K562 (cell line): ENCODE results near the gene ASB10. TPM values are rescaled to one million over a fixed set of nuclear protein-coding genes. Genes with fewer than 3 reads are reported as not detected.
A peak's percentile ranks its signal among the peaks of the same experiment; 100 is the strongest.

Source experiments
- ATAC-seq: fragments of 200-7000 bp; cut with Tn5 transposase; 3 replicates; pipeline ENCODE4 v1.9.1; 2020; ENCODE audit warnings: moderate library complexity
- BruUV-seq: library from RNA; stranded (reverse); fragments of 400-500 nt; replicated peaks from 2 replicates; lab custom pipeline; 2021; lab: Mats Ljungman, UMichigan
- CTCF ChIA-PET: fragments of 300-600 bp; formaldehyde crosslinking; extraction: SDS; loops from one replicate; lab custom pipeline; 2021; ENCODE audit warnings: low intra/inter-chr PET ratio; lab: Yijun Ruan, JAX
- POLR2A ChIA-PET: fragments of 300-600, 350-650 bp; sonication (Branson Sonifier 250); formaldehyde crosslinking; extraction: SDS; loops from one replicate; lab custom pipeline; 2021; ENCODE audit warnings: antibody characterized with exemption, inconsistent platforms; lab: Yijun Ruan, JAX
- DNase-seq, 4 experiments: peaks; one replicate each; pipeline versions ENCODE4 v3.0.0 to v3.0.0-alpha.2; 2011 to 2018; ENCODE audit warnings: low spot score in 3 of 4, mixed read lengths in 3 of 4; ENCODE audit errors: extremely low read depth in 1 of 4
- FAIRE-seq: peaks from 2 replicates; lab custom pipeline; 2011; peaks lifted over from hg19 to GRCh38; lab: Jason Lieb, UNC
- H2AFZ ChIP-seq: 2 replicates; pipeline ENCODE4 v1.6.0; 2011; ENCODE audit warnings: low read depth, low read length, control low read depth, inconsistent platforms
- H3K27ac ChIP-seq: fragments of 200-600 bp; 3 replicates; pipeline ENCODE4 v1.8.0; 2011; ENCODE audit warnings: low read depth, mild to moderate bottlenecking, control low read depth, inconsistent platforms, low read length, moderate library complexity, mixed read lengths; ENCODE audit errors: extremely low read depth
- H3K27me3 ChIP-seq, 2 experiments: fragments of 300-600 bp in 1 of 2; 2 replicates in 1 of 2; 3 replicates in 1 of 2; pipeline versions ENCODE4 v1.6.0 to v1.8.0; 2011; ENCODE audit warnings: inconsistent platforms in 2 of 2, low read length in 2 of 2, mild to moderate bottlenecking in 1 of 2, mixed read lengths in 1 of 2, moderate library complexity in 1 of 2; ENCODE audit not compliant: control insufficient read depth in 2 of 2, insufficient read depth in 2 of 2
- H3K36me3 ChIP-seq: fragments of 300-600 bp; 3 replicates; pipeline ENCODE4 v1.8.0; 2011; ENCODE audit warnings: mild to moderate bottlenecking, low read length, inconsistent platforms; ENCODE audit not compliant: control insufficient read depth, insufficient read depth
- H3K4me1 ChIP-seq, 2 experiments: fragments of 200-600 bp in 1 of 2; replicated peaks in 1 of 2; 2 replicates in 1 of 2; 3 replicates in 1 of 2; pipeline versions ENCODE4 v1.5.1 to v1.8.0; 2011; ENCODE audit warnings: inconsistent platforms in 2 of 2, low read length in 2 of 2, mild to moderate bottlenecking in 1 of 2, mixed read lengths in 1 of 2, moderate library complexity in 1 of 2; ENCODE audit not compliant: control insufficient read depth in 2 of 2, insufficient read depth in 2 of 2
- H3K4me2 ChIP-seq: 2 replicates; pipeline ENCODE4 v1.6.1; 2011; ENCODE audit warnings: low read length, control low read depth, inconsistent platforms, mixed read lengths; ENCODE audit not compliant: insufficient read depth
- H3K4me3 ChIP-seq: fragments of 200-600 bp; sonication (generic), shearing (Covaris generic); 2 replicates; pipeline ENCODE4 v1.5.1; 2016; ENCODE audit warnings: control low read depth, inconsistent platforms
- H3K79me2 ChIP-seq: fragments of 200-600 bp; 3 replicates; pipeline ENCODE4 v1.8.0; 2011; ENCODE audit warnings: low read length, inconsistent platforms; ENCODE audit not compliant: control insufficient read depth, insufficient read depth
- H3K9ac ChIP-seq, 2 experiments: 2 replicates each; pipeline versions ENCODE4 v1.6.0 to v1.6.1; 2011; ENCODE audit warnings: low read depth in 2 of 2, low read length in 2 of 2, control low read depth in 1 of 2, inconsistent platforms in 1 of 2, mild to moderate bottlenecking in 1 of 2, mixed read lengths in 1 of 2; ENCODE audit not compliant: insufficient read depth in 1 of 2
- H3K9me1 ChIP-seq: one replicate; pipeline ENCODE4 v1.6.0; 2011; ENCODE audit warnings: inconsistent platforms, mild to moderate bottlenecking, low read length, moderate library complexity; ENCODE audit not compliant: control insufficient read depth, insufficient read depth
- H3K9me3 ChIP-seq: replicated peaks from 2 replicates; pipeline ENCODE4 v1.5.1; 2011; ENCODE audit warnings: low read depth, low read length, inconsistent platforms; ENCODE audit not compliant: control insufficient read depth, insufficient read depth
- H4K20me1 ChIP-seq: replicated peaks from 2 replicates; pipeline ENCODE4 v1.6.1; 2011; ENCODE audit warnings: low read length, inconsistent platforms, mixed read lengths; ENCODE audit not compliant: control insufficient read depth, insufficient read depth
- ADNP ChIP-seq: fragments of 200-800 bp; sonication (Bioruptor generic); IDR thresholded peaks from 2 replicates; pipeline ENCODE4 v1.6.1; 2016; ENCODE audit warnings: missing genetic modification characterization, missing compliant biosample characterization
- DPF2 ChIP-seq: fragments of 450-650 bp; IDR thresholded peaks from 2 replicates; pipeline ENCODE4 v1.6.1; 2016
- IRF2 ChIP-seq: sonication (generic); formaldehyde crosslinking; IDR thresholded peaks from 2 replicates; pipeline ENCODE4 v1.8.1; 2022; ENCODE audit warnings: mild to moderate bottlenecking, missing genetic modification reagents
- KHSRP ChIP-seq: fragments of 450-650 bp; IDR thresholded peaks from 2 replicates; pipeline ENCODE4 v1.6.1; 2017
- NFATC3 ChIP-seq: fragments of 450-650 bp; IDR thresholded peaks from 2 replicates; pipeline ENCODE4 v1.6.1; 2017; ENCODE audit warnings: mild to moderate bottlenecking
- PCBP2 ChIP-seq: fragments of 200-400 bp; formaldehyde crosslinking; IDR thresholded peaks from 2 replicates; pipeline ENCODE4 v1.6.1; 2018; ENCODE audit warnings: low read length, low read depth, mild to moderate bottlenecking, moderate library complexity; ENCODE audit not compliant: poor library complexity, severe bottlenecking
- PHTF2 ChIP-seq: fragments of 250-450 bp; sonication (Bioruptor Pico); IDR thresholded peaks from 2 replicates; pipeline ENCODE4 v1.5.0; 2021; ENCODE audit warnings: mild to moderate bottlenecking
- RBM22 ChIP-seq: fragments of 200-400 bp; formaldehyde crosslinking; IDR thresholded peaks from 2 replicates; pipeline ENCODE4 v1.6.1; 2018; ENCODE audit warnings: low read length, low read depth; ENCODE audit not compliant: poor library complexity, severe bottlenecking
- WHSC1 ChIP-seq: IDR thresholded peaks from one replicate; pipeline ENCODE4 v1.6.1; 2012; ENCODE audit warnings: low read length, control low read depth, inconsistent platforms
- WGBS: fragments of 100-300 bp; shearing (Covaris generic); methylation state at CpG from one replicate; pipeline ENCODE4 v1.1.6; 2016; ENCODE audit warnings: low coverage, mixed read lengths; ENCODE audit not compliant: insufficient coverage; ENCODE audit errors: missing lambda C conversion rate; 5-methylcytosine and 5-hydroxymethylcytosine counted together
- in situ Hi-C: fragments of 300-500 bp; cut with MboI; formaldehyde crosslinking; loops from 4 replicates; pipeline ENCODE4 v1.15.0; 2018; ENCODE audit warnings: inconsistent platforms, mixed read lengths
- intact Hi-C: fragments of 100-400 bp; cut with micrococcal nuclease; formaldehyde crosslinking; loops from 2 replicates; pipeline ENCODE4 v1.14.2; 2022
- polyA plus RNA-seq, 8 experiments: library from polyadenylated mRNA; depleted of rRNA in 4 of 8; stranded (reverse) in 5 of 8; unstranded in 3 of 8; fragments of >200 nt; fragmentation: Nextera tagmentation in 2 of 8; fragmentation: Illumina TruSeq in 1 of 8; extraction: Ambion mirVana in 2 of 8; extraction: Trizol in 1 of 8; gene quantifications; 2 replicates each; pipeline versions ENCODE4 v1.2.1 to v1.2.3, GENCODE V29; 2011 to 2014; ENCODE audit warnings: inconsistent platforms in 1 of 8, missing spikeins in 1 of 8
- total RNA-seq, 7 experiments: library from RNA; depleted of rRNA in 6 of 7; stranded (reverse); fragments of >200 nt in 6 of 7; fragmentation: Illumina TruSeq in 2 of 7; extraction: Trizol in 2 of 7; gene quantifications; 2 replicates each; pipeline versions ENCODE4 v1.2.1 to v1.2.3, GENCODE V29; 2011 to 2021; ENCODE audit warnings: low replicate concordance in 1 of 7
- TF ChIP-seq, protein P1 (sequence below), 2 experiments: fragments of 250-450 bp in 1 of 2; fragments of 450-650 bp in 1 of 2; sonication (Bioruptor Pico) in 1 of 2; IDR thresholded peaks; 2 replicates each; pipeline versions ENCODE4 v1.6.1 to v1.8.0; 2016 to 2021; ENCODE audit warnings: mild to moderate bottlenecking in 2 of 2, moderate library complexity in 2 of 2, missing compliant biosample characterization in 1 of 2, missing genetic modification characterization in 1 of 2
- TF ChIP-seq, protein P2 (sequence below): sonication (generic); formaldehyde crosslinking; IDR thresholded peaks from 2 replicates; pipeline ENCODE4 v1.8.0; 2022; ENCODE audit warnings: missing genetic modification reagents, mild to moderate bottlenecking, borderline replicate concordance
- TF ChIP-seq, protein P3 (sequence below): fragments of 200-800 bp; sonication (Bioruptor generic); IDR thresholded peaks from 2 replicates; pipeline ENCODE4 v1.6.1; 2017; ENCODE audit warnings: missing genetic modification characterization, missing compliant biosample characterization
- TF ChIP-seq, protein P4 (sequence below): fragments of 250-450 bp; sonication (Bioruptor Pico); IDR thresholded peaks from 2 replicates; pipeline ENCODE4 v1.8.0; 2021; ENCODE audit warnings: moderate library complexity, mild to moderate bottlenecking, inconsistent platforms

Gene ASB10
- total and polyA plus RNA-seq, 9 of the 15 experiments (the other 6 are each of a cell fraction or from before 2014, with no cell fraction given): not detected

- peak; percentile 95 for FAIRE-seq
- DNase-seq: peak; percentile 99 to 100 (median 100)
- peaks cover 26 to 27% of the 10 kb centered on the region in 2 experiments; a peak in 4 of 5 replicates for H3K4me1 ChIP-seq
- CTCF ChIA-PET: interaction anchor here (0.7 kb wide), 1 partner anchor 1636 kb away, joined by 4 read pairs; no protein-coding TSS in a partner anchor
- intact Hi-C loops: loop anchor here (2.0 kb wide), 2 partner anchors 18 to 198 kb away; partner anchors contain the start of gene ABCB8
- H3K9me1 ChIP-seq: peaks cover 6% of the 10 kb centered on the region
- peak; percentile 99 for ATAC-seq
- peaks cover 23% of the 10 kb centered on the region for H3K79me2 ChIP-seq
- H3K36me3 ChIP-seq: peaks cover 42% of the 10 kb centered on the region
- TSS peak; percentile 92 for BruUV-seq
- under 1% methylated on average over 66 of the region's 68 CpGs for WGBS
- H2AFZ ChIP-seq: peak within 1 kb of the TSS; percentile 96
- H3K9me3 ChIP-seq: no peaks in the 10 kb centered on the region
- H3K4me3 ChIP-seq: peak within 1 kb of the TSS; percentile 82
- H3K4me2 ChIP-seq: peak within 1 kb of the TSS; percentile 92
- peak within 1 kb of the TSS; percentile 89 to 97 for H3K9ac ChIP-seq
- POLR2A ChIA-PET: interaction anchor here (0.7 to 3.6 kb wide), 12 partner anchors 9 to 816 kb away, joined by 3 to 36 read pairs (median 8); partner anchors contain the start of gene H2BK1
- peak within 1 kb of the TSS; percentile 67 for H3K27ac ChIP-seq
- in situ Hi-C loops: no loop called here
- no peaks in the 10 kb centered on the region for H3K27me3 ChIP-seq
- H4K20me1 ChIP-seq: no peaks in the 10 kb centered on the region
- TF ChIP-seq, protein P1, sequence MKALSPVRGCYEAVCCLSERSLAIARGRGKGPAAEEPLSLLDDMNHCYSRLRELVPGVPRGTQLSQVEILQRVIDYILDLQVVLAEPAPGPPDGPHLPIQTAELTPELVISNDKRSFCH (CRISPR knock-in tag; IDR thresholded peaks at IDR 0.05): 0 out of 2 replicates have a peak, but pooled peaks have one; percentile 6
- TF ChIP-seq, protein P1 (tag; IDR thresholded peaks at IDR 0.05): no peak; the same call in none of the 2 replicates
- no peak for TF ChIP-seq PHTF2
- TF ChIP-seq NFATC3: no peak
- TF ChIP-seq, protein P2, sequence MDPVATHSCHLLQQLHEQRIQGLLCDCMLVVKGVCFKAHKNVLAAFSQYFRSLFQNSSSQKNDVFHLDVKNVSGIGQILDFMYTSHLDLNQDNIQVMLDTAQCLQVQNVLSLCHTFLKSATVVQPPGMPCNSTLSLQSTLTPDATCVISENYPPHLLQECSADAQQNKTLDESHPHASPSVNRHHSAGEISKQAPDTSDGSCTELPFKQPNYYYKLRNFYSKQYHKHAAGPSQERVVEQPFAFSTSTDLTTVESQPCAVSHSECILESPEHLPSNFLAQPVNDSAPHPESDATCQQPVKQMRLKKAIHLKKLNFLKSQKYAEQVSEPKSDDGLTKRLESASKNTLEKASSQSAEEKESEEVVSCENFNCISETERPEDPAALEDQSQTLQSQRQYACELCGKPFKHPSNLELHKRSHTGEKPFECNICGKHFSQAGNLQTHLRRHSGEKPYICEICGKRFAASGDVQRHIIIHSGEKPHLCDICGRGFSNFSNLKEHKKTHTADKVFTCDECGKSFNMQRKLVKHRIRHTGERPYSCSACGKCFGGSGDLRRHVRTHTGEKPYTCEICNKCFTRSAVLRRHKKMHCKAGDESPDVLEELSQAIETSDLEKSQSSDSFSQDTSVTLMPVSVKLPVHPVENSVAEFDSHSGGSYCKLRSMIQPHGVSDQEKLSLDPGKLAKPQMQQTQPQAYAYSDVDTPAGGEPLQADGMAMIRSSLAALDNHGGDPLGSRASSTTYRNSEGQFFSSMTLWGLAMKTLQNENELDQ: 0 out of 2 replicates have a peak, but pooled peaks have one; percentile 9
- TF ChIP-seq PCBP2: no peak
- no peak for TF ChIP-seq RBM22
- TF ChIP-seq DPF2: peak; percentile 61; the same call in 1 of the 2 replicates
- TF ChIP-seq KHSRP: peak; percentile 79; the same call in 1 of the 2 replicates
- no peak for TF ChIP-seq WHSC1
- TF ChIP-seq, protein P3, sequence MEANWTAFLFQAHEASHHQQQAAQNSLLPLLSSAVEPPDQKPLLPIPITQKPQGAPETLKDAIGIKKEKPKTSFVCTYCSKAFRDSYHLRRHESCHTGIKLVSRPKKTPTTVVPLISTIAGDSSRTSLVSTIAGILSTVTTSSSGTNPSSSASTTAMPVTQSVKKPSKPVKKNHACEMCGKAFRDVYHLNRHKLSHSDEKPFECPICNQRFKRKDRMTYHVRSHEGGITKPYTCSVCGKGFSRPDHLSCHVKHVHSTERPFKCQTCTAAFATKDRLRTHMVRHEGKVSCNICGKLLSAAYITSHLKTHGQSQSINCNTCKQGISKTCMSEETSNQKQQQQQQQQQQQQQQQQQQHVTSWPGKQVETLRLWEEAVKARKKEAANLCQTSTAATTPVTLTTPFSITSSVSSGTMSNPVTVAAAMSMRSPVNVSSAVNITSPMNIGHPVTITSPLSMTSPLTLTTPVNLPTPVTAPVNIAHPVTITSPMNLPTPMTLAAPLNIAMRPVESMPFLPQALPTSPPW (CRISPR knock-in tag): peak; percentile 83
- no peak for TF ChIP-seq IRF2 (CRISPR knock-in tag)
- no peak for TF ChIP-seq ADNP (tag)
- TF ChIP-seq, protein P4, sequence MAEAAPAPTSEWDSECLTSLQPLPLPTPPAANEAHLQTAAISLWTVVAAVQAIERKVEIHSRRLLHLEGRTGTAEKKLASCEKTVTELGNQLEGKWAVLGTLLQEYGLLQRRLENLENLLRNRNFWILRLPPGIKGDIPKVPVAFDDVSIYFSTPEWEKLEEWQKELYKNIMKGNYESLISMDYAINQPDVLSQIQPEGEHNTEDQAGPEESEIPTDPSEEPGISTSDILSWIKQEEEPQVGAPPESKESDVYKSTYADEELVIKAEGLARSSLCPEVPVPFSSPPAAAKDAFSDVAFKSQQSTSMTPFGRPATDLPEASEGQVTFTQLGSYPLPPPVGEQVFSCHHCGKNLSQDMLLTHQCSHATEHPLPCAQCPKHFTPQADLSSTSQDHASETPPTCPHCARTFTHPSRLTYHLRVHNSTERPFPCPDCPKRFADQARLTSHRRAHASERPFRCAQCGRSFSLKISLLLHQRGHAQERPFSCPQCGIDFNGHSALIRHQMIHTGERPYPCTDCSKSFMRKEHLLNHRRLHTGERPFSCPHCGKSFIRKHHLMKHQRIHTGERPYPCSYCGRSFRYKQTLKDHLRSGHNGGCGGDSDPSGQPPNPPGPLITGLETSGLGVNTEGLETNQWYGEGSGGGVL (CRISPR knock-in tag): no peak
These were observed 40.1 kb upstream of the ASB10 start, which contains the start of gene ABCF2 for GRCh38 chr7:151226875-151227782. Gene ABCF2, minus strand, starts transcription at chr7:151227205. Its CDS starts 747 bp downstream, at chr7:151226458.
